Mesothelial cell of epicardium (in vitro differentiated cells): ENCODE data around the gene FIGN. TPM values are rescaled to one million over a fixed set of nuclear protein-coding genes. Genes with fewer than 3 reads are reported as not detected.

ENCODE experiments used
- DNase-seq, 2 experiments: peaks; one replicate each; pipeline ENCODE4 v3.0.0; 2021; ENCODE audit warnings: low spot score in 2 of 2; ENCODE audit not compliant: unreplicated experiment in 2 of 2
- H3K27ac Mint-ChIP-seq: 2 replicates; pipeline ENCODE4 v1.8.0; 2021; ENCODE audit warnings: mixed read lengths
- H3K27me3 Mint-ChIP-seq: 2 replicates; pipeline ENCODE4 v1.8.0; 2021; ENCODE audit warnings: low read depth, mixed read lengths
- H3K36me3 Mint-ChIP-seq: 2 replicates; pipeline ENCODE4 v1.8.0; 2021; ENCODE audit warnings: mixed read lengths
- H3K4me1 Mint-ChIP-seq: 2 replicates; pipeline ENCODE4 v1.8.0; 2021; ENCODE audit warnings: mixed read lengths
- H3K4me3 Mint-ChIP-seq: 2 replicates; pipeline ENCODE4 v1.8.0; 2021; ENCODE audit warnings: mild to moderate bottlenecking, moderate library complexity, mixed read lengths
- H3K9me3 Mint-ChIP-seq: 2 replicates; pipeline ENCODE4 v1.8.0; 2021; ENCODE audit warnings: mixed read lengths
- total RNA-seq: library from RNA; stranded (reverse); gene quantifications from 3 replicates; pipeline ENCODE4 v1.2.1, GENCODE V29; 2021
- TF ChIP-seq, protein P1 (sequence below): fragments of 200-600 bp; sonication (generic); IDR thresholded peaks from one replicate; pipeline ENCODE4 v1.5.0; 2021; ENCODE audit warnings: antibody characterized with exemption; ENCODE audit not compliant: unreplicated experiment

The FIGN gene
- total RNA-seq, 1 donor from 2014 or later = 11.5 TPM

DNA sequence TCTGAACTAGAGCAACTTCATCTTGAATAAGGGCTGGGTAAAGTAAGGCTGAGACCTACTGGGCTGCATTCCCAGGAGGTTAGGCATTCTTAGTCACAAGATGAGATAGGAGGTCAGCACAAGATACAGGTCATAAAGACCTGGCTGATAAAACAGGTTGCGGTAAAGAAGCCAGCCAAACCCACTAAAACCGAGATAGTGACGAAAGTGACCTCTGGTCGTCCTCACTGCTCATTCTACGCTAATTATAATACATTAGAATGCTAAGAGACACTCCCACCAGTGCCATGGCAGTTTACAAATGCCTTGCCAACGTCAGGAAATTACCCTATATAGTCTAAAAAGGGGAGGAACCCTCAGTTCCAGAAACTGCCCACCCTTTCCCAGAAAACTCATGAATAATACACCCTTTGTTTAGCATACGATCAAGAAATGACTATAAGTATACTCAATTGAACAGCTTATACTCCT is 109.1 kb downstream of the FIGN start:
- no peak for DNase-seq
- peaks cover 7% of the 10 kb centered on the region for H3K9me3 Mint-ChIP-seq
- no peaks in the 10 kb centered on the region for H3K4me1 Mint-ChIP-seq
- no peak overlapping the region for H3K4me3 Mint-ChIP-seq
- no peak overlapping the region for H3K27ac Mint-ChIP-seq
- H3K36me3 Mint-ChIP-seq = no peaks in the 10 kb centered on the region
- no peaks in the 10 kb centered on the region for H3K27me3 Mint-ChIP-seq
- TF ChIP-seq, protein P1, sequence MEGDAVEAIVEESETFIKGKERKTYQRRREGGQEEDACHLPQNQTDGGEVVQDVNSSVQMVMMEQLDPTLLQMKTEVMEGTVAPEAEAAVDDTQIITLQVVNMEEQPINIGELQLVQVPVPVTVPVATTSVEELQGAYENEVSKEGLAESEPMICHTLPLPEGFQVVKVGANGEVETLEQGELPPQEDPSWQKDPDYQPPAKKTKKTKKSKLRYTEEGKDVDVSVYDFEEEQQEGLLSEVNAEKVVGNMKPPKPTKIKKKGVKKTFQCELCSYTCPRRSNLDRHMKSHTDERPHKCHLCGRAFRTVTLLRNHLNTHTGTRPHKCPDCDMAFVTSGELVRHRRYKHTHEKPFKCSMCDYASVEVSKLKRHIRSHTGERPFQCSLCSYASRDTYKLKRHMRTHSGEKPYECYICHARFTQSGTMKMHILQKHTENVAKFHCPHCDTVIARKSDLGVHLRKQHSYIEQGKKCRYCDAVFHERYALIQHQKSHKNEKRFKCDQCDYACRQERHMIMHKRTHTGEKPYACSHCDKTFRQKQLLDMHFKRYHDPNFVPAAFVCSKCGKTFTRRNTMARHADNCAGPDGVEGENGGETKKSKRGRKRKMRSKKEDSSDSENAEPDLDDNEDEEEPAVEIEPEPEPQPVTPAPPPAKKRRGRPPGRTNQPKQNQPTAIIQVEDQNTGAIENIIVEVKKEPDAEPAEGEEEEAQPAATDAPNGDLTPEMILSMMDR = no peak

DNA sequence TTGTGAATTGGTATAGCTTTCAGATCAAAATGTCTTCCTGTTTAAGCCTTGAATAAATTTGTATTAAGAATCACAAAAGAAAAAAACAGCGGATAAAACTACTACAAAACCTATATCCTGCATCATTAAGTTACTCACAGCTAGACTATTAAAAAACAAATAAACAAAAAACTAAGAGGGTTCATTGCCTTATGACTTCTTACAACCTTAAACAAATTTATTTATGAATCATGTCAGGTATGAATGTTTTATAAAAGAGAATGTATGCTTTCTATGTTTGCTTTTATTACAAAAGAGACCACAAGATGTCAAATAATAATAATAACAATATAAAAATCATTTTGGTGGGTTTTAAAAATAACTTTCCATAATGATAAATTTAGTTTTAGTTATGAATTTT is 109.6 kb downstream of the FIGN start:
- DNase-seq = no peak
- TF ChIP-seq, protein P1 = no peak
- Mint-ChIP-seq H3K4me3 (no peak overlapping the region), H3K36me3 (no peaks in the 10 kb centered on the region), H3K9me3 (peaks cover 4% of the 10 kb centered on the region), H3K27ac (no peak overlapping the region), H3K4me1 (no peaks in the 10 kb centered on the region), H3K27me3 (no peaks in the 10 kb centered on the region)

DNA sequence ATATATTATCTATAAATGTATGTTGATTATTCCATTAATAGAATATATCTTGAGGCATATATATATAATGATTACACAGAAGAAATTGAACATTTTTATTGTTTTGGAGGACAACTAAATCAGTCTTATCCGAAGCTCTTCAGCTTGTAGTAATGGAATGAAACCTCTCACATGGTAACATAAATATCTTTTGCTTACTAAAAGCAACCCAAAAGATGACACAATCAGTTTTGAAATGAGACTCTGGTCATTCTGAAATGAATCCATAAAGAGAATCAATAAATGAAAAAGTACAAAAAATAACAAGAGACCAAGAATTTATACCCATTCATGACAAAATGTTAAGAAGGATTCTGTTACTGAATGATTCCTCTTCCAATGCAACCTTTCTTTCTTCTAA is 110.2 kb downstream of the FIGN start:
- H3K27me3 Mint-ChIP-seq = no peaks in the 10 kb centered on the region
- H3K4me3 Mint-ChIP-seq = no peak overlapping the region
- no peaks in the 10 kb centered on the region for H3K36me3 Mint-ChIP-seq
- peaks cover under 1% of the 10 kb centered on the region for H3K9me3 Mint-ChIP-seq
- TF ChIP-seq, protein P1 = no peak
- H3K4me1 Mint-ChIP-seq = no peaks in the 10 kb centered on the region
- no peak for DNase-seq
- H3K27ac Mint-ChIP-seq = no peak overlapping the region

DNA sequence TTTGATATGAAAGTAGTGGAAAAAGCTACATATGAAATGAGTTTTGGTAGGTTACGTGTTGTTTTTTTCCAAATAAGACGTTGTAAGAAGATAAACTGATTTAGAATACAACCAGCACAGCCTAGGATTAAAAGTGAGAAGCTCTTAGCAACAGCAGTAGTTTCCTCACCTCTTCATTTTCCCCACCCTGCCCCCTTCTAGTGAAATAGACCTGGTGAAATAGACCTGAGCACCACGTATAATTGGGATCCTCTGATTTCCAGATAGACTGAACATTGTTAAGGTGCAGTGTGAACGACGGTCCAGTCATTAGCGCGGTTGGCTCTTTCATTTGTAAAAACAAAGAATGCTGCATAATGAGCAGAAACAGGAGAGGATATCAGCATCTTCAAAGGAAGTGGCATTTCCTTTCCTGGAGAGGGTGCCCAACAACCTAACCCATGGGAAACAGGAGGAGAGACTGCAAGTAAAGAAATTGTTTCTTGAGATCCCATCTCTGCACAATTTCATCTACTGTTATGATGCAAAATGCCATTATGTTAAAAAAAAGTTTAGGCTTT is 114.3 kb downstream of the FIGN start:
- H3K36me3 Mint-ChIP-seq = no peaks in the 10 kb centered on the region
- TF ChIP-seq, protein P1 = no peak
- no peak overlapping the region for H3K27ac Mint-ChIP-seq
- peaks cover 4% of the 10 kb centered on the region for H3K4me1 Mint-ChIP-seq
- H3K9me3 Mint-ChIP-seq = no peaks in the 10 kb centered on the region
- H3K27me3 Mint-ChIP-seq = no peaks in the 10 kb centered on the region
- no peak for DNase-seq
- H3K4me3 Mint-ChIP-seq = no peak overlapping the region

DNA sequence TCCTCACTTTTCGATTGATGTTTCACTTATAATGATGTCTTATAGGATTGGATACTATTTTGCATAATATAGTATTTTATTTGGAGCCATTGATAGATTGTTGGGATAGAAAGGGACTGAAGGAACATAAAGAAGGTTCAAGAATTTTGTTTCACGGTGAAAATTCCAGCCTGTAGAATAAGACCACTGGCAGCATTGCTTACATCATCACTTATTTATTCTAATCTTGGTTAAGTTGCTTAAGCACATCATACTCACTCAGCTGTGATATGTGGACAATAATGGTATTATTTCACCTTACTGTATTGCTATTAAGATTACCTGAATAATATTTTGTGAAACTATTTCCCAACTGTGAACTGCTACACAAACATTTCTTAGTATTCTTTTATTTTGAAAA is 118.3 kb downstream of the FIGN start:
- H3K36me3 Mint-ChIP-seq = no peaks in the 10 kb centered on the region
- H3K9me3 Mint-ChIP-seq = no peaks in the 10 kb centered on the region
- peaks cover 4% of the 10 kb centered on the region for H3K4me1 Mint-ChIP-seq
- no peaks in the 10 kb centered on the region for H3K27me3 Mint-ChIP-seq
- TF ChIP-seq, protein P1 = no peak
- no peak for DNase-seq
- H3K27ac Mint-ChIP-seq = no peak overlapping the region
- H3K4me3 Mint-ChIP-seq = no peak overlapping the region

DNA sequence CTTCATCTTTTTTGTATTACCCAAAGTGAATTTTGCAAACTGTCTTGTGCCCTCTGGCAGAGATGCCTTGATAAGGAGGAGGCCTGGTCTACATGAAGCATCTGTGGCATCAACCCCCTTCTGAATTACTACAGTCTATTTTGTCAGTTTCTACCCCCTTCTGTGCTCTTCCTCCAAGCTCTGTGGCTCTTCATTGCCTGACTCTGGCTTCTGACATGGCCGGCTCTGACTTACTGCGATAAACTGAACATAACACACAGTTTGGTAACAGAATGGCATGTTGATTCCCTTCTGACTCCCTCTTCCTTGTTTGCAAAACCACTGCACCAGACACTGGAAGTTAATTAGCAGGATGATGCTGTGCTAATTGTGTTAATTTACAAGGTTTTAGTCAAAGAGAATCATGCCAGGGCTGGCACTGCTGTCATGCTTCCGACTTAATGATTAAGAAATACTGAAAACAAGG is 122.5 kb downstream of the FIGN start:
- DNase-seq = no peak
- Mint-ChIP-seq H3K4me1 (no peaks in the 10 kb centered on the region), H3K36me3 (peaks cover 14% of the 10 kb centered on the region), H3K27me3 (no peaks in the 10 kb centered on the region), H3K27ac (no peak overlapping the region), H3K9me3 (no peaks in the 10 kb centered on the region), H3K4me3 (no peak overlapping the region)
- TF ChIP-seq, protein P1 = no peak
